ENCODE results near the gene CCSER2. TPM values are rescaled to one million over a fixed set of nuclear protein-coding genes. Genes with fewer than 3 reads are reported as not detected.

The CCSER2 gene
- total RNA-seq, 1 donor from 2014 or later: 80.2 TPM

DNA sequence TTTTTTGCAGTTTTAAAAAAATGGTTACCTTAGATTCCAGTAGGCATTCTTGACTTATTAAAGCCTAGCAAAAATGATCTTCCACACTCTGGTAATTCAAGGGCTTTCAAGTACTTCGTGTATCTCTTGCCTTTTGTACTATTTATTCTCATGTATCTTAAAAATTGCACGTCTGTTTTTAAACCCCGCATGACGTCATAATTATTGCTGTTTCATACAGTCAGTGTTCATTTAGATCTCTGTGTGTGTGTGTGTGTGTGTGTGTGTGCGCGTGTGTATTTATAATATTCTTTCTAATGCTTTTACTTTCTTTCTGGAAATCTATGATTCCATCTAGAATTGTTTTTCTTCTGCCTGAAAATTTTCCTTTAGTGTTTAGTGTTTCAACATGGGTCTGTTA lies 234.2 kb downstream of the CCSER2 start:
- no peak overlapping the region for H3K4me3 Mint-ChIP-seq (ENCODE audit: unreplicated experiment)
- H3K4me1 Mint-ChIP-seq (ENCODE audit: unreplicated experiment): no peaks in the 10 kb centered on the region
- no peaks in the 10 kb centered on the region for H3K27me3 Mint-ChIP-seq (ENCODE audit: unreplicated experiment)
- no peaks in the 10 kb centered on the region for H3K9me3 Mint-ChIP-seq (ENCODE audit: unreplicated experiment)
- DNase-seq (ENCODE audit: low spot score): no peak
- H3K27ac Mint-ChIP-seq (ENCODE audit: unreplicated experiment): no peak overlapping the region
- H3K36me3 Mint-ChIP-seq (ENCODE audit: low read depth, unreplicated experiment): no peaks in the 10 kb centered on the region
- TF ChIP-seq, protein P1, sequence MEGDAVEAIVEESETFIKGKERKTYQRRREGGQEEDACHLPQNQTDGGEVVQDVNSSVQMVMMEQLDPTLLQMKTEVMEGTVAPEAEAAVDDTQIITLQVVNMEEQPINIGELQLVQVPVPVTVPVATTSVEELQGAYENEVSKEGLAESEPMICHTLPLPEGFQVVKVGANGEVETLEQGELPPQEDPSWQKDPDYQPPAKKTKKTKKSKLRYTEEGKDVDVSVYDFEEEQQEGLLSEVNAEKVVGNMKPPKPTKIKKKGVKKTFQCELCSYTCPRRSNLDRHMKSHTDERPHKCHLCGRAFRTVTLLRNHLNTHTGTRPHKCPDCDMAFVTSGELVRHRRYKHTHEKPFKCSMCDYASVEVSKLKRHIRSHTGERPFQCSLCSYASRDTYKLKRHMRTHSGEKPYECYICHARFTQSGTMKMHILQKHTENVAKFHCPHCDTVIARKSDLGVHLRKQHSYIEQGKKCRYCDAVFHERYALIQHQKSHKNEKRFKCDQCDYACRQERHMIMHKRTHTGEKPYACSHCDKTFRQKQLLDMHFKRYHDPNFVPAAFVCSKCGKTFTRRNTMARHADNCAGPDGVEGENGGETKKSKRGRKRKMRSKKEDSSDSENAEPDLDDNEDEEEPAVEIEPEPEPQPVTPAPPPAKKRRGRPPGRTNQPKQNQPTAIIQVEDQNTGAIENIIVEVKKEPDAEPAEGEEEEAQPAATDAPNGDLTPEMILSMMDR (IDR thresholded peaks at IDR 0.05; ENCODE audit: unreplicated experiment): no peak

DNA sequence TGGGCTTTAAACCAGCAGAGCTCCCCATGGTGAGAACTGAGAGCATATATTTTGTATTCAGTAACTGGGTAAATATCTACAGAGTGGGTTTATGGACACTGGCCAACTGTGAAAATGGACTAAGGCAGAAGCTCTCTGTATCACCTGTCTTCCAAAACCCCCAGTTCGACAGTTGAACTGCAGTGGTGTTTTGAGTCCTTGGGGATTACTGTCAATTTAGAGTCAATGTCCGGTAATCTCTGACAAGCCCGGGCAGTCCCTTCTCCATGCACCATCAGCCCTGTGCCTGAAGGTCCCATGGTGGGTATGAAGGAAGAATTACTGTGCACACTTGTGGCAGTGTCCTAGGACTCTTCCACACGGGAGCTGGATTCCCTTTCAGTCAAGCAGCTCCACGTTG lies 235.0 kb downstream of the CCSER2 start:
- H3K4me3 Mint-ChIP-seq (ENCODE audit: unreplicated experiment): no peak overlapping the region
- H3K27ac Mint-ChIP-seq (ENCODE audit: unreplicated experiment): no peak overlapping the region
- TF ChIP-seq, protein P1 (IDR thresholded peaks at IDR 0.05; ENCODE audit: unreplicated experiment): no peak
- no peak for DNase-seq (ENCODE audit: low spot score)
- no peaks in the 10 kb centered on the region for H3K9me3 Mint-ChIP-seq (ENCODE audit: unreplicated experiment)
- H3K36me3 Mint-ChIP-seq (ENCODE audit: low read depth, unreplicated experiment): no peaks in the 10 kb centered on the region
- H3K27me3 Mint-ChIP-seq (ENCODE audit: unreplicated experiment): no peaks in the 10 kb centered on the region
- H3K4me1 Mint-ChIP-seq (ENCODE audit: unreplicated experiment): no peaks in the 10 kb centered on the region

DNA sequence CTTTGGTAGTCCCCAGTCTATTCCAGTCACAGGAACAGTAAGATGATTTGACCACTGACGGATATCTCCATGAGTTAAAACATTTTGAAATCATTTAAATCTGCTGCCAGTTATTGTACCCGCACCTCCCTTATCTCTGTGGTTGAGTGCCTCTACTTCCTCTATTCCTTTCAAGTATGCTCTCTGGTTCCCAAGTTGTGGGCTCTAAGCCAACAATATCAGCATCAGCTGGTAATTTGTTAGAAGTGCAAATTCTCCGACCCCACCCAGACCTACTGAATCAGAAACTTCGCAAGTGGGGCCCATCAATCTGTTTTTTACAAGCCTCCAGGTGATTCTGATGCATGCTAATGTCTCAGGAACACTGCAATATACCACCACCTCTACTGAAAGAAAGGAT lies 235.5 kb downstream of the CCSER2 start:
- no peak overlapping the region for H3K4me3 Mint-ChIP-seq (ENCODE audit: unreplicated experiment)
- H3K4me1 Mint-ChIP-seq (ENCODE audit: unreplicated experiment): no peaks in the 10 kb centered on the region
- no peaks in the 10 kb centered on the region for H3K36me3 Mint-ChIP-seq (ENCODE audit: low read depth, unreplicated experiment)
- DNase-seq (ENCODE audit: low spot score): no peak
- TF ChIP-seq, protein P1 (IDR thresholded peaks at IDR 0.05; ENCODE audit: unreplicated experiment): no peak
- H3K27me3 Mint-ChIP-seq (ENCODE audit: unreplicated experiment): no peaks in the 10 kb centered on the region
- no peaks in the 10 kb centered on the region for H3K9me3 Mint-ChIP-seq (ENCODE audit: unreplicated experiment)
- H3K27ac Mint-ChIP-seq (ENCODE audit: unreplicated experiment): no peak overlapping the region

DNA sequence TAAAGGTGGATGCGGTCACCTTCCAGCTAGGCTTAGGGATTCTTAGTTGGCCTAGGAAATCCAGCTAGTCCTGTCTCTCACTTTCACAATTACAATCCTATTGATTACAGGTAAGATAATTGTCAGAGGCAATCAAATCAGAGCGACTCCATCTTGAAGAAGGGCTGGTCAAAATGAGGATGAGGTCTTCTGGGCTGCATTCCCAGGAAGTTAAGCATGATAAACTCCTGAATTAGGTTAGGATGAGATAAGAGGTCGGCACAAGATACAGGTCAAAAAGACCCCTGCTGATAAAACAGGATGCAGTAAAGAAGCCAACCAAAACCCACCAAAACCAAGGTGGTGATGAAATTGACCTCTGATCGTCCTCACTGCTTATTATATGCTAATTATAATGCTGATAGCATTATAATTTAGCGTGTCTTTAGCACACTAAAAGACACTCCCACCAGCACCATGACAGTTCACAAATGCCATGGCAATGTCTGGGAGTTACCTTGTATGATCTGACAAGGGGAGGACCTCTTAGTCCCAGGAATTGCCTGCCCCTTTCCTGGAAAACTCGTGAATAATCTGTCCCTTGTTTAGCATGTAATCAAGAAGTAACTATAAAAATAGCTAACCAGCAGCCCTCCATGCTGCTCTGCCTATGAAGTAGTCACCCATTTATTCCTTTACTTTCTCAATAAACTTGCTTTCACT lies 237.6 kb downstream of the CCSER2 start:
- TF ChIP-seq, protein P1 (IDR thresholded peaks at IDR 0.05; ENCODE audit: unreplicated experiment): no peak
- H3K9me3 Mint-ChIP-seq (ENCODE audit: unreplicated experiment): no peaks in the 10 kb centered on the region
- no peak for DNase-seq (ENCODE audit: low spot score)
- no peaks in the 10 kb centered on the region for H3K27me3 Mint-ChIP-seq (ENCODE audit: unreplicated experiment)
- no peak overlapping the region for H3K27ac Mint-ChIP-seq (ENCODE audit: unreplicated experiment)
- H3K36me3 Mint-ChIP-seq (ENCODE audit: low read depth, unreplicated experiment): no peaks in the 10 kb centered on the region
- H3K4me1 Mint-ChIP-seq (ENCODE audit: unreplicated experiment): no peaks in the 10 kb centered on the region
- H3K4me3 Mint-ChIP-seq (ENCODE audit: unreplicated experiment): no peak overlapping the region

DNA sequence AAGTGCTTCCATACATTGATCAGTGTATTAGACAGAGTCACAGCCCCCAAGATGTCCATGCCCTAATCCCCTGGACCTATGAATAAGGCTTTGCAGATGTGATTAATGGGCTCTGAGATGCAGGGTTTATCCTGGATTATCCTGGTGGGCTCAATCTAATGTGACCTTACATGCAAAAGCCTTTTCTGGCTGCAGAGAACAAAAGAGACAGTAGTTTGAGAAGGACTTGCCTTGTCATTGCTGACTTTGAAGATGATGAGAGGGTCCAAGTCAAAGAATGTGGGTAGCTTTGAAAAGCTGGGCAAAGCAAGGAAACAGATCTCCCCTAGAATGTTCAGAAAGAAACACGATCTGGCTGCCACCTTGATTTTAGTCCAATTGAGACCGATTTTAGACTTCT lies 238.7 kb downstream of the CCSER2 start:
- H3K27ac Mint-ChIP-seq (ENCODE audit: unreplicated experiment): no peak overlapping the region
- DNase-seq (ENCODE audit: low spot score): no peak
- H3K27me3 Mint-ChIP-seq (ENCODE audit: unreplicated experiment): no peaks in the 10 kb centered on the region
- no peak overlapping the region for H3K4me3 Mint-ChIP-seq (ENCODE audit: unreplicated experiment)
- TF ChIP-seq, protein P1 (IDR thresholded peaks at IDR 0.05; ENCODE audit: unreplicated experiment): no peak
- H3K9me3 Mint-ChIP-seq (ENCODE audit: unreplicated experiment): no peaks in the 10 kb centered on the region
- H3K4me1 Mint-ChIP-seq (ENCODE audit: unreplicated experiment): no peaks in the 10 kb centered on the region
- no peaks in the 10 kb centered on the region for H3K36me3 Mint-ChIP-seq (ENCODE audit: low read depth, unreplicated experiment)

Other genes starting within 250 kb of the CCSER2 start
- gene GHITM, start 189.1 kb upstream of the CCSER2 start, total RNA-seq (ENCODE audit: unreplicated experiment): 97.8 TPM
- gene GPR15LG, start 154.8 kb upstream of the CCSER2 start, total RNA-seq (ENCODE audit: unreplicated experiment): not detected
- 1.3 TPM for gene CDHR1, start 134.1 kb upstream of the CCSER2 start, total RNA-seq (ENCODE audit: unreplicated experiment)
- not detected for gene LRIT2, start 103.0 kb upstream of the CCSER2 start, total RNA-seq (ENCODE audit: unreplicated experiment)
- gene LRIT1, start 87.0 kb upstream of the CCSER2 start, total RNA-seq (ENCODE audit: unreplicated experiment): not detected
- gene RGR, start 83.5 kb upstream of the CCSER2 start, total RNA-seq (ENCODE audit: unreplicated experiment): not detected